ENCODE data around the gene WRAP53. TPM values are rescaled to one million over a fixed set of nuclear protein-coding genes. Genes with fewer than 3 reads are reported as not detected.

The WRAP53 gene
- polyA plus RNA-seq, 3 donors: 6.3 to 9.8 (median 9.1) TPM

DNA sequence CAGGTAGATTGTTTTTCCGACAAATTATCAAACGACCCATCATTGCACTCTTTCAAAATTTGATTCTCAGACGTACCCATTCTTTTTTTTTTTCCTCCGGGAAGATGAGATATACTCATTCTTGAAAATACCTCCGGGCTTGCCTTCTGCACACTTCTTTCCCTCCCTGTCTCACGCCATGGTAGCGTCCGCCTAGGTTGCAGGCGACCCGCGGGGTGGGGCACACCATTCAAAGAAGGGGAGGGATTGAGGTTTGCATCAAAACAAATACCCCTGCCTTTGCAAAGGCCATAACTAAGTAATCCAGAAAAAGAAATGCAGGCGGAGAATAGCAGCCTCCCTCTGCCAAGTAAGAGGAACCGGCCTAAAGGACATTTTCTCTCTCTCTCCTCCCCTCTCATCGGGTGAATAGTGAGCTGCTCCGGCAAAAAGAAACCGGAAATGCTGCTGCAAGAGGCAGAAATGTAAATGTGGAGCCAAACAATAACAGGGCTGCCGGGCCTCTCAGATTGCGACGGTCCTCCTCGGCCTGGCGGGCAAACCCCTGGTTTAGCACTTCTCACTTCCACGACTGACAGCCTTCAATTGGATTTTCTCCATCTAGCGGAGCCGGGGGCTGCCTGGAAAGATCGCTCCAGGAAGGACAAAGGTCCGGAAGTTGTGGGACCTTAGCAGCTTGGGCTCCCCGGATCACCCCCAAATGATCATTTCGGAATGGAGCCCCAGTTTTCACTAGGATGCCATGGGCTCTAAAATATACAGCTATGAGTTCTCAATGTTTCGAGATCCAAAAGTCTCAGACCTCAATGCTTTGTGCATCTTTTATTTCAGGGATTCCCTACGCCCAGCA is 1.8 kb upstream of the WRAP53 start:
- Mint-ChIP-seq H3K27me3 (ENCODE audit: low read depth in 3 of 3) (no peaks in the 10 kb centered on the region), H3K4me3 (peak overlapping the region; percentile 96 to 100), H3K4me1 (peaks cover 32% of the 10 kb centered on the region), H3K9me3 (peaks cover 0 to 2% (median 0%) of the 10 kb centered on the region in 7 donors), H3K27ac (peak overlapping the region; percentile 99 to 100 (median 100)), H3K36me3 (peaks cover 13 to 24% of the 10 kb centered on the region in 2 donors)
- peak; percentile 79 to 85 (median 85) for DNase-seq
- Histone ChIP-seq H3K36me3 (replicated peaks in 1 of 2; ENCODE audit: control insufficient read depth in 1 of 2, insufficient read depth in 2 of 2, low read length in 2 of 2) (no peaks in the 10 kb centered on the region), H3K4me1 (ENCODE audit: control insufficient read depth in 1 of 2, insufficient read depth in 2 of 2, low read length in 2 of 2) (peaks cover 24 to 35% of the 10 kb centered on the region in 2 donors), H3K4me3 (replicated peaks in 1 of 3; ENCODE audit: low read depth in 2 of 3, low read length in 3 of 3) (peak overlapping the region; percentile 85 to 99 (median 99)), H3K79me2 (ENCODE audit: insufficient read depth, low read length) (peaks cover 61% of the 10 kb centered on the region), H3K9me3 (replicated peaks in 1 of 2; ENCODE audit: control insufficient read depth in 1 of 2, insufficient read depth in 1 of 2, low read length in 2 of 2) (no peaks in the 10 kb centered on the region), H3K27ac (ENCODE audit: low read depth in 1 of 2, low read length in 2 of 2) (peak overlapping the region; percentile 100), H3K4me2 (replicated peaks; ENCODE audit: extremely low read depth, low read length, poor library complexity, severe bottlenecking) (peak overlapping the region; percentile 77), H2AFZ (ENCODE audit: insufficient read depth, low read depth, low read length, poor library complexity, severe bottlenecking) (peak overlapping the region; percentile 82), H3K9ac (ENCODE audit: insufficient read depth, low read length, poor library complexity, severe bottlenecking) (peak overlapping the region; percentile 99), H4K20me1 (ENCODE audit: insufficient read depth, low read length) (peaks cover 14% of the 10 kb centered on the region), H3K27me3 (ENCODE audit: control insufficient read depth in 2 of 2, insufficient read depth in 2 of 2, low read length in 2 of 2) (no peaks in the 10 kb centered on the region)
- TF ChIP-seq, protein P1, sequence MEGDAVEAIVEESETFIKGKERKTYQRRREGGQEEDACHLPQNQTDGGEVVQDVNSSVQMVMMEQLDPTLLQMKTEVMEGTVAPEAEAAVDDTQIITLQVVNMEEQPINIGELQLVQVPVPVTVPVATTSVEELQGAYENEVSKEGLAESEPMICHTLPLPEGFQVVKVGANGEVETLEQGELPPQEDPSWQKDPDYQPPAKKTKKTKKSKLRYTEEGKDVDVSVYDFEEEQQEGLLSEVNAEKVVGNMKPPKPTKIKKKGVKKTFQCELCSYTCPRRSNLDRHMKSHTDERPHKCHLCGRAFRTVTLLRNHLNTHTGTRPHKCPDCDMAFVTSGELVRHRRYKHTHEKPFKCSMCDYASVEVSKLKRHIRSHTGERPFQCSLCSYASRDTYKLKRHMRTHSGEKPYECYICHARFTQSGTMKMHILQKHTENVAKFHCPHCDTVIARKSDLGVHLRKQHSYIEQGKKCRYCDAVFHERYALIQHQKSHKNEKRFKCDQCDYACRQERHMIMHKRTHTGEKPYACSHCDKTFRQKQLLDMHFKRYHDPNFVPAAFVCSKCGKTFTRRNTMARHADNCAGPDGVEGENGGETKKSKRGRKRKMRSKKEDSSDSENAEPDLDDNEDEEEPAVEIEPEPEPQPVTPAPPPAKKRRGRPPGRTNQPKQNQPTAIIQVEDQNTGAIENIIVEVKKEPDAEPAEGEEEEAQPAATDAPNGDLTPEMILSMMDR (IDR thresholded peaks at IDR 0.05): no peak
- intact Hi-C loops (cut with micrococcal nuclease): loop anchor here (2.0 to 10.0 kb wide), 8 partner anchors 59 to 382 kb away; partner anchors contain the start of genes SAT2 (in 2 of the 2), CD68 (in 1 of the 2), EIF5A (in 1 of the 2) and FGF11 (in 1 of the 2)
- 0% methylated on average over 15 of the region's 30 CpGs for WGBS (ENCODE audit: insufficient coverage)

DNA sequence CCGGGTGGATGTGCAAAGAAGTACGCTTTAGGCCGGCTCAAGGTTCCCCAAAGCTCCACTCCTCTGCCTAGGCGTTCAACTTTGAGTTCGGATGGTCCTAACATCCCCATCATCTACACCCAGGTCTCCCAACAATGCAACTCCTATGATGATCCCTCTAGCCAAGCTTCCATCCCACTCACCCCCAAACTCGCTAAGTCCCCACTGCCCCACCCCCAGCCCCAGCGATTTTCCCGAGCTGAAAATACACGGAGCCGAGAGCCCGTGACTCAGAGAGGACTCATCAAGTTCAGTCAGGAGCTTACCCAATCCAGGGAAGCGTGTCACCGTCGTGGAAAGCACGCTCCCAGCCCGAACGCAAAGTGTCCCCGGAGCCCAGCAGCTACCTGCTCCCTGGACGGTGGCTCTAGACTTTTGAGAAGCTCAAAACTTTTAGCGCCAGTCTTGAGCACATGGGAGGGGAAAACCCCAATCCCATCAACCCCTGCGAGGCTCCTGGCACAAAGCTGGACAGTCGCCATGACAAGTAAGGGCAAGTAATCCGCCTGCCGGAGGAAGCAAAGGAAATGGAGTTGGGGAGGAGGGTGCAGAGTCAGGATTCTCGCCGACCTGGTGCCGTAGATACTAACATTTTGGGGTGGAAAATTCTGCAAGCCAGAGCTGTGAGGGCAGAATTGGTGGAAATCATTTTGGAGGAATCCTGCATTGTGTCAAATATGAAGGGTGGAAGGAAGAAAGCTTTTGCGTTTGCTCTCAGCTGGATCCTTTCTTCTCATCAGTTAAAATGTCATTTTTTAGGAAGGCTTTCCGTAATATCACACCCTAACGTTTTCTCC is 987 bp upstream of the WRAP53 start, which contains the start of gene TP53:
Gene TP53 (minus strand): TSS at position 419 of the 836 bp plus-strand sequence. CDS start 10,896 bp downstream, outside the sequence.
- H3K9me3 Mint-ChIP-seq: peaks cover 0 to 2% (median 0%) of the 10 kb centered on the region in 7 donors
- TF ChIP-seq, protein P1 (IDR thresholded peaks at IDR 0.05): no peak
- Histone ChIP-seq H3K4me3 (replicated peaks in 1 of 3; ENCODE audit: low read depth in 2 of 3, low read length in 3 of 3) (peak within 1 kb of the TSS; percentile 85 to 99 (median 99)), H4K20me1 (ENCODE audit: insufficient read depth, low read length) (peaks cover 14% of the 10 kb centered on the region), H3K9me3 (replicated peaks in 1 of 2; ENCODE audit: control insufficient read depth in 1 of 2, insufficient read depth in 1 of 2, low read length in 2 of 2) (no peaks in the 10 kb centered on the region), H3K4me2 (replicated peaks; ENCODE audit: extremely low read depth, low read length, poor library complexity, severe bottlenecking) (peak within 1 kb of the TSS; percentile 77), H3K4me1 (ENCODE audit: control insufficient read depth in 1 of 2, insufficient read depth in 2 of 2, low read length in 2 of 2) (peaks cover 24 to 35% of the 10 kb centered on the region in 2 donors), H3K36me3 (replicated peaks in 1 of 2; ENCODE audit: control insufficient read depth in 1 of 2, insufficient read depth in 2 of 2, low read length in 2 of 2) (no peaks in the 10 kb centered on the region), H2AFZ (ENCODE audit: insufficient read depth, low read depth, low read length, poor library complexity, severe bottlenecking) (peak within 1 kb of the TSS; percentile 97), H3K27me3 (ENCODE audit: control insufficient read depth in 2 of 2, insufficient read depth in 2 of 2, low read length in 2 of 2) (no peaks in the 10 kb centered on the region), H3K27ac (ENCODE audit: low read depth in 1 of 2, low read length in 2 of 2) (peak within 1 kb of the TSS; percentile 100), H3K9ac (ENCODE audit: insufficient read depth, low read length, poor library complexity, severe bottlenecking) (peak within 1 kb of the TSS; percentile 99), H3K79me2 (ENCODE audit: insufficient read depth, low read length) (peaks cover 52% of the 10 kb centered on the region)
- peaks cover 32% of the 10 kb centered on the region for H3K4me1 Mint-ChIP-seq
- DNase-seq: peak; percentile 91 to 99 (median 94)
- intact Hi-C loops (cut with micrococcal nuclease): loop anchor here (2.0 to 10.0 kb wide), 8 partner anchors 60 to 382 kb away; partner anchors contain the start of genes SAT2 (in 2 of the 2), CD68 (in 1 of the 2), EIF5A (in 1 of the 2) and FGF11 (in 1 of the 2)
- H3K4me3 Mint-ChIP-seq: peak within 1 kb of the TSS; percentile 96 to 100
- H3K27me3 Mint-ChIP-seq (ENCODE audit: low read depth in 3 of 3): no peaks in the 10 kb centered on the region
- peaks cover 13 to 25% of the 10 kb centered on the region in 2 donors for H3K36me3 Mint-ChIP-seq
- 0% methylated on average over 26 of the region's 30 CpGs for WGBS (ENCODE audit: insufficient coverage)
- H3K27ac Mint-ChIP-seq: peak within 1 kb of the TSS; percentile 99 to 100 (median 100)

Data from CD14-positive monocyte (primary cell).